Osteocyte (in vitro differentiated cells): Measurements from ENCODE around the gene PDZD2. TPM values are rescaled to one million over a fixed set of nuclear protein-coding genes. Genes with fewer than 3 reads are reported as not detected.
A peak's percentile ranks its signal among the peaks of the same experiment; 100 is the strongest.
"Not testable (repeated sequence)": the region's sequence is repeated elsewhere in the genome, so short reads cannot be mapped to it uniquely, and the experiment has no call there.

Experiments used
- DNase-seq: peaks from one replicate; pipeline ENCODE4 v3.0.0; 2021; ENCODE audit warnings: mixed read lengths; ENCODE audit not compliant: unreplicated experiment; ENCODE audit errors: extremely low spot score
- H3K27ac Mint-ChIP-seq: one replicate; pipeline ENCODE4 v1.8.0; 2021; ENCODE audit warnings: mild to moderate bottlenecking, mixed read lengths; ENCODE audit not compliant: unreplicated experiment
- H3K27me3 Mint-ChIP-seq: one replicate; pipeline ENCODE4 v1.8.0; 2021; ENCODE audit warnings: mixed read lengths; ENCODE audit not compliant: unreplicated experiment
- H3K36me3 Mint-ChIP-seq: one replicate; pipeline ENCODE4 v1.8.0; 2021; ENCODE audit warnings: mixed read lengths; ENCODE audit not compliant: unreplicated experiment
- H3K4me1 Mint-ChIP-seq: one replicate; pipeline ENCODE4 v1.8.0; 2021; ENCODE audit warnings: mixed read lengths; ENCODE audit not compliant: unreplicated experiment
- H3K4me3 Mint-ChIP-seq: one replicate; pipeline ENCODE4 v1.8.0; 2021; ENCODE audit warnings: mild to moderate bottlenecking, moderate library complexity, mixed read lengths; ENCODE audit not compliant: unreplicated experiment
- H3K9me3 Mint-ChIP-seq: one replicate; pipeline ENCODE4 v1.8.0; 2021; ENCODE audit warnings: mixed read lengths; ENCODE audit not compliant: unreplicated experiment
- total RNA-seq: library from RNA; stranded (reverse); gene quantifications from 2 replicates; pipeline ENCODE4 v1.2.1, GENCODE V29; 2021
- TF ChIP-seq, protein P1 (sequence below): fragments of 200-600 bp; sonication (generic); IDR thresholded peaks from 2 replicates; pipeline ENCODE4 v1.5.0; 2021; ENCODE audit warnings: antibody characterized with exemption, mild to moderate bottlenecking, moderate library complexity

The PDZD2 gene
- total RNA-seq, 1 donor from 2014 or later = 2.3 TPM

GRCh38 chr5:32072054-32072453 is 433.1 kb downstream of the PDZD2 start:
- no peak overlapping the region for H3K4me3 Mint-ChIP-seq
- no peak for DNase-seq
- H3K4me1 Mint-ChIP-seq = peaks cover 4% of the 10 kb centered on the region
- H3K27me3 Mint-ChIP-seq = no peaks in the 10 kb centered on the region
- no peaks in the 10 kb centered on the region for H3K9me3 Mint-ChIP-seq
- TF ChIP-seq, protein P1, sequence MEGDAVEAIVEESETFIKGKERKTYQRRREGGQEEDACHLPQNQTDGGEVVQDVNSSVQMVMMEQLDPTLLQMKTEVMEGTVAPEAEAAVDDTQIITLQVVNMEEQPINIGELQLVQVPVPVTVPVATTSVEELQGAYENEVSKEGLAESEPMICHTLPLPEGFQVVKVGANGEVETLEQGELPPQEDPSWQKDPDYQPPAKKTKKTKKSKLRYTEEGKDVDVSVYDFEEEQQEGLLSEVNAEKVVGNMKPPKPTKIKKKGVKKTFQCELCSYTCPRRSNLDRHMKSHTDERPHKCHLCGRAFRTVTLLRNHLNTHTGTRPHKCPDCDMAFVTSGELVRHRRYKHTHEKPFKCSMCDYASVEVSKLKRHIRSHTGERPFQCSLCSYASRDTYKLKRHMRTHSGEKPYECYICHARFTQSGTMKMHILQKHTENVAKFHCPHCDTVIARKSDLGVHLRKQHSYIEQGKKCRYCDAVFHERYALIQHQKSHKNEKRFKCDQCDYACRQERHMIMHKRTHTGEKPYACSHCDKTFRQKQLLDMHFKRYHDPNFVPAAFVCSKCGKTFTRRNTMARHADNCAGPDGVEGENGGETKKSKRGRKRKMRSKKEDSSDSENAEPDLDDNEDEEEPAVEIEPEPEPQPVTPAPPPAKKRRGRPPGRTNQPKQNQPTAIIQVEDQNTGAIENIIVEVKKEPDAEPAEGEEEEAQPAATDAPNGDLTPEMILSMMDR = no peak
- H3K36me3 Mint-ChIP-seq = no peaks in the 10 kb centered on the region
- H3K27ac Mint-ChIP-seq = no peak overlapping the region

- Mint-ChIP-seq H3K27me3 (no peaks in the 10 kb centered on the region), H3K36me3 (no peaks in the 10 kb centered on the region), H3K9me3 (no peaks in the 10 kb centered on the region), H3K27ac (no peak overlapping the region), H3K4me3 (no peak overlapping the region), H3K4me1 (peaks cover 6% of the 10 kb centered on the region)
- no peak for DNase-seq
- TF ChIP-seq, protein P1 = no peak
These were observed 435.5 kb downstream of the PDZD2 start for GRCh38 chr5:32074401-32074800.

DNA sequence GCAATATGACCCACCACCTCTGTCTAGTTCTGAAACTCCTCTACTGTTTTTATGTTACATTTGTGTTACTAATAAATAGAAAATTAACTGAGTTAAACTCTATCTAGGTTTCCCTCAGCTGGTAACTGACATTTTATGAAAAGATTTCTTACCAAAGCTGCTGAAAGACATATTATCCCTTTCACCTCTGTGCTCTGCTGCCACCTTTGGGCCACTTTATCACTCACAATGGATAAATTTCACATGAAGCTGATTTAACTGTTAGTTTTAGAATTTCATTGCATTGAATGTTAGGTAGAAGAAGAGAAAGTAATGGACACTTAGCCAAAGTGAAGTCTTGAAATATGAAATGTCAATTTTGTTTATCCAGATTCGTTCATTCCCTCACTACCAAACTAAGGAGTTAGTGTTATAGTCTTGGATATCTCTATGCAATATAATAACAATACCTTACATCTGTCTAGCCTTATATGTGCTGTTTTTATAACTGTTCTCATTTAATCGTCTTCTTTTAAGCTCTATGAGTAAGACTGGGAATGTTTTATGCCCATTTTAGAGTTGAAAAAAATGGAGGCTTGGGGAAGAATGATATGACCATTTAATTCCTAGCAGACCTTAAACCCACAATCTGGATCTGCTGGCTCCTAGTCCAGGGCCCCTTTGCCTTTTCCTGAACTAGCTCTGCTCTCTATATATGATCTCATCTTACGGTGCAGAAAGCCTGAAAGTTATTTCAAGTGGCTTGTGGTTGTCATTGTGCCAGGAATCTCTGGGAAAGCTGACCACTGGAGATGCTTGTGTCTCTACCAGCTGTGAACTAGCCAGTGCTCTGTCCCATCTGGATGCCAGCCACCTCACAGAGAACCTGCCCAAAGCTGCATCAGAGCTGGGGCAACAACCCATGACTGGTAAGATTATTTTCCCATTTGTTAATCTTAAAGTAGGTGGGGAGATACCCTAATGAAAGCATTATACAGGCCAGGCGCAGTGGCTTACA is 438.1 kb downstream of the PDZD2 start:
- H3K27me3 Mint-ChIP-seq = no peaks in the 10 kb centered on the region
- peaks cover 6% of the 10 kb centered on the region for H3K4me1 Mint-ChIP-seq
- TF ChIP-seq, protein P1 = peak; percentile 86
- DNase-seq = no peak
- H3K27ac Mint-ChIP-seq = no peak overlapping the region
- no peaks in the 10 kb centered on the region for H3K9me3 Mint-ChIP-seq
- H3K36me3 Mint-ChIP-seq = no peaks in the 10 kb centered on the region
- no peak overlapping the region for H3K4me3 Mint-ChIP-seq

DNA sequence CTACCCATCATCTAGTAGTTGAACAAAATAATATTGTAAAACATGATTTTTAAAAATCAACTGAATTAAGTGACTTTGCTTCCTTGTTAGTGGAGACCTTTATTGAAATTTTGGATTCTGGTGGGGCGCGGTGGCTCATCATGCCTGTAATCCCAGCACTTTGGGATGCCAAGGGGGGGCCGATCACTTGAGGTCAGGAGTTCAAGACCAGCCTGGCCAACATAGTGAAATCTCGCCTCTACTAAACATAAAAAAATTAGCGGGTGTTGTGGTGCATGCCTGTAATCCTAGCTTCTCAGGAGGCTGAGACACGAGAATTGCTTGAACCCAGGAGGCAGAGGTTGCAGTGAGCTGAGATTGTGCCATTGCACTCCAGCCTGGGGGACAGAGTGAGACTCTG is 439.9 kb downstream of the PDZD2 start:
- not testable (repeated sequence) for H3K4me1 Mint-ChIP-seq, DNase-seq, H3K27me3 Mint-ChIP-seq

GRCh38 chr5:32080565-32080964 is 441.6 kb downstream of the PDZD2 start:
- not testable (repeated sequence) for H3K27me3 Mint-ChIP-seq, H3K27ac Mint-ChIP-seq, H3K36me3 Mint-ChIP-seq, H3K4me1 Mint-ChIP-seq, H3K4me3 Mint-ChIP-seq, DNase-seq, H3K9me3 Mint-ChIP-seq

More for the DNA sequence above, 439.9 kb downstream of the PDZD2 start:
- H3K4me3 Mint-ChIP-seq, H3K9me3 Mint-ChIP-seq, H3K27ac Mint-ChIP-seq, H3K36me3 Mint-ChIP-seq: not testable (repeated sequence)

GRCh38 chr5:32082701-32083100 is 443.8 kb downstream of the PDZD2 start:
- DNase-seq = no peak
- H3K36me3 Mint-ChIP-seq = no peaks in the 10 kb centered on the region
- no peaks in the 10 kb centered on the region for H3K9me3 Mint-ChIP-seq
- H3K4me3 Mint-ChIP-seq = no peak overlapping the region
- H3K27me3 Mint-ChIP-seq = no peaks in the 10 kb centered on the region
- no peak overlapping the region for H3K27ac Mint-ChIP-seq
- TF ChIP-seq, protein P1 = no peak
- no peaks in the 10 kb centered on the region for H3K4me1 Mint-ChIP-seq
